Rectal smooth muscle tissue (tissue), 1 donor: ENCODE results near the gene PHLDB3.
"Not testable (repeated sequence)": the region's sequence is repeated elsewhere in the genome, so short reads cannot be mapped to it uniquely, and the experiment has no call there.

Experiments
- H3K27ac ChIP-seq: one replicate; pipeline ENCODE4 v1.7.0; 2013; ENCODE audit warnings: low read depth, low read length, inconsistent platforms
- H3K27me3 ChIP-seq: one replicate; pipeline ENCODE4 v1.7.0; 2013; ENCODE audit warnings: low read length; ENCODE audit not compliant: control insufficient read depth, insufficient read depth
- H3K36me3 ChIP-seq: one replicate; pipeline ENCODE4 v1.7.0; 2013; ENCODE audit warnings: low read length; ENCODE audit not compliant: control insufficient read depth, insufficient read depth
- H3K4me1 ChIP-seq: one replicate; pipeline ENCODE4 v1.7.0; 2013; ENCODE audit warnings: low read length; ENCODE audit not compliant: control insufficient read depth, insufficient read depth
- H3K4me3 ChIP-seq: one replicate; pipeline ENCODE4 v1.7.0; 2013; ENCODE audit warnings: low read length
- H3K9ac ChIP-seq: one replicate; pipeline ENCODE4 v1.7.0; 2013; ENCODE audit warnings: low read length

Gene PHLDB3

GRCh38 chr19:43460362-43461016 is 44.1 kb downstream of the PHLDB3 start:
- no peaks in the 10 kb centered on the region for H3K36me3 ChIP-seq
- H3K4me1 ChIP-seq: peaks cover 5% of the 10 kb centered on the region
- H3K9ac ChIP-seq: no peak overlapping the region
- no peaks in the 10 kb centered on the region for H3K27me3 ChIP-seq
- H3K4me3 ChIP-seq: no peak overlapping the region
- no peak overlapping the region for H3K27ac ChIP-seq

GRCh38 chr19:43457809-43458208 is 46.7 kb downstream of the PHLDB3 start:
- Histone ChIP-seq H3K9ac (no peak overlapping the region), H3K27me3 (no peaks in the 10 kb centered on the region), H3K27ac (no peak overlapping the region), H3K4me3 (no peak overlapping the region), H3K36me3 (no peaks in the 10 kb centered on the region), H3K4me1 (no peaks in the 10 kb centered on the region)

GRCh38 chr19:43455321-43456113 is 49.0 kb downstream of the PHLDB3 start:
- Histone ChIP-seq H3K4me1 (no peaks in the 10 kb centered on the region), H3K9ac (no peak overlapping the region), H3K27ac (no peak overlapping the region), H3K4me3 (no peak overlapping the region), H3K36me3 (no peaks in the 10 kb centered on the region), H3K27me3 (no peaks in the 10 kb centered on the region)

- Histone ChIP-seq H3K4me3 (no peak overlapping the region), H3K27me3 (no peaks in the 10 kb centered on the region), H3K4me1 (no peaks in the 10 kb centered on the region), H3K36me3 (no peaks in the 10 kb centered on the region), H3K27ac (no peak overlapping the region), H3K9ac (no peak overlapping the region)
These were observed 50.5 kb downstream of the PHLDB3 start for GRCh38 chr19:43454031-43454430.

GRCh38 chr19:43452582-43452981 is 52.0 kb downstream of the PHLDB3 start:
- Histone ChIP-seq H3K9ac (no peak overlapping the region), H3K4me3 (no peak overlapping the region), H3K27me3 (no peaks in the 10 kb centered on the region), H3K4me1 (no peaks in the 10 kb centered on the region), H3K27ac (no peak overlapping the region), H3K36me3 (no peaks in the 10 kb centered on the region)

- no peak overlapping the region for H3K27ac ChIP-seq
These were observed 54.0 kb downstream of the PHLDB3 start for GRCh38 chr19:43450545-43450997.

GRCh38 chr19:43447655-43448054 is 56.9 kb downstream of the PHLDB3 start:
- H3K27me3 ChIP-seq: no peaks in the 10 kb centered on the region
- no peak overlapping the region for H3K9ac ChIP-seq
- H3K27ac ChIP-seq: no peak overlapping the region
- H3K36me3 ChIP-seq: no peaks in the 10 kb centered on the region
- no peaks in the 10 kb centered on the region for H3K4me1 ChIP-seq
- H3K4me3 ChIP-seq: no peak overlapping the region

More at GRCh38 chr19:43450545-43450997, 54.0 kb downstream of the PHLDB3 start:
- no peaks in the 10 kb centered on the region for H3K36me3 ChIP-seq
- no peaks in the 10 kb centered on the region for H3K4me1 ChIP-seq
- no peak overlapping the region for H3K9ac ChIP-seq
- no peak overlapping the region for H3K4me3 ChIP-seq
- H3K27me3 ChIP-seq: no peaks in the 10 kb centered on the region

- no peak overlapping the region for H3K4me3 ChIP-seq
- H3K4me1 ChIP-seq: no peaks in the 10 kb centered on the region
- no peak overlapping the region for H3K27ac ChIP-seq
- no peaks in the 10 kb centered on the region for H3K27me3 ChIP-seq
- no peaks in the 10 kb centered on the region for H3K36me3 ChIP-seq
- no peak overlapping the region for H3K9ac ChIP-seq
These were observed 57.6 kb downstream of the PHLDB3 start for GRCh38 chr19:43446746-43447489.

- Histone ChIP-seq H3K27ac (no peak overlapping the region), H3K4me3 (no peak overlapping the region), H3K9ac (no peak overlapping the region), H3K4me1 (no peaks in the 10 kb centered on the region), H3K27me3 (no peaks in the 10 kb centered on the region), H3K36me3 (no peaks in the 10 kb centered on the region)
These were observed 59.1 kb downstream of the PHLDB3 start for GRCh38 chr19:43445426-43445825.

- Histone ChIP-seq H3K9ac (no peak overlapping the region), H3K4me3 (no peak overlapping the region), H3K36me3 (no peaks in the 10 kb centered on the region), H3K27ac (no peak overlapping the region), H3K4me1 (no peaks in the 10 kb centered on the region), H3K27me3 (no peaks in the 10 kb centered on the region)
These were observed 59.8 kb downstream of the PHLDB3 start for GRCh38 chr19:43444531-43445287.

- not testable (repeated sequence) for H3K27me3 ChIP-seq, H3K4me3 ChIP-seq, H3K4me1 ChIP-seq, H3K9ac ChIP-seq, H3K36me3 ChIP-seq, H3K27ac ChIP-seq
These were observed 60.5 kb downstream of the PHLDB3 start for GRCh38 chr19:43444091-43444490.

GRCh38 chr19:43441716-43442115 is 62.8 kb downstream of the PHLDB3 start:
- Histone ChIP-seq H3K36me3 (no peaks in the 10 kb centered on the region), H3K27ac (no peak overlapping the region), H3K9ac (no peak overlapping the region), H3K4me1 (no peaks in the 10 kb centered on the region), H3K4me3 (no peak overlapping the region), H3K27me3 (no peaks in the 10 kb centered on the region)
